GM21619 (cell line): Measurements from ENCODE around the gene DNAJB9.

Experiments
- ATAC-seq: cut with Tn5 transposase; IDR thresholded peaks from one replicate; pipeline ENCODE4 v1.9.1; 2021; ENCODE audit not compliant: unreplicated experiment

DNAJB9 gene

DNA sequence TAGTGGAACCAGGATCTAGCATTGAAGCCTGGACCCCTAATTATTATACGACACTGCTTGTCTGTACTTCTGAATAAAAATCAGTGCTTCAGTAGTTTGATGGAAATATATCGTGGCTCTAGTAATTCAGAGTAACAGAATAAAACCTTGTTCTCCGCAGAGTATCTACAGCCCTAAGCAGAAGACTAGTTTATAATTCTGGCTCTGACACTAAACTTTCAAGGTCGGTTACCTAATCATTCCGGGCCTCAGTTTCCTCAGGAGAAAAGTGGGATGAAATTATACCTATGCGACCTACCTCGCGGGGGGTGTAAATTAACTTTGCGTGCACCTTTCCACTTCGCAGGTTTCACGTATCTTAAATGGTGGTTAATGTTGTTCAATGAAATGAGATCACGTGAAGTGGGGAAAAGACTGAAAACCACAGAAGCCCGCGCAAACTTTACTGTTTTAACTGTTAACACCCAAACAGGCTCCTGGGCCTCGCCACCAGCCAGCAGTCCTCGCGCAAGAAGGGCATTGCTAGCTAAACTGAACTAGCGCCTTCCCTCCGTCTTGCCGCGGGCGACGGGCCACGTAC, 783 bp upstream of the DNAJB9 start:
- no peak for ATAC-seq

DNA sequence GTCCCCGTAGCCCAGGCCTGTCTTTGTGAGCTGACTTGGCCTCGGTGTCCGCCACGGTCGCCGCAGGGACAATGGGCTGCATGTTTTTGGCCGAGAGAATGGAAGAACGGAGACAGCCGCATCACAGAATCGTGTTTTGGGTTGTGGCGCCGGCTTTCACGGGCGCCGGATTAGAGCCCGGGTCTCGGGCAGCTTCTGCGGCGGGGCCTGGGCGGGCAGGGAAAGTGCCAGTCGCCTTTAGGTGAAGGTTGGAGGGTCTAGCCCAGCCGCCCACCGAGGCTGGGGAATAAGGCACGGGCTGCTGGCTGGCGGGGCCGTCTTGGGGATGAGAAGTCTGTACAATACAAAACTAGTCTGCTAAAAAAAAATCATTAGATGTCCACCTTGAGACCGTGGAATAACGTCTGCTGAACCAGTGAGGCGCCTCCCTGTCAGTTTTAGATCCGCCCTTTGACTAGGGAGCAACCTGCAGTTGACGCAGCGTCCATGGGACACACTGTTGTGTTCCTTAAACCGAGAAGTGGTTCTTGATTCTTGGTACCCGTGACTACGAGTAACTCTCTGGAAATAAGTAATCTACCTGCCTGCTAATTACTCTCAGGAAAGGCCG, 577 bp downstream of the DNAJB9 start:
- peak; percentile 16 for ATAC-seq

DNA sequence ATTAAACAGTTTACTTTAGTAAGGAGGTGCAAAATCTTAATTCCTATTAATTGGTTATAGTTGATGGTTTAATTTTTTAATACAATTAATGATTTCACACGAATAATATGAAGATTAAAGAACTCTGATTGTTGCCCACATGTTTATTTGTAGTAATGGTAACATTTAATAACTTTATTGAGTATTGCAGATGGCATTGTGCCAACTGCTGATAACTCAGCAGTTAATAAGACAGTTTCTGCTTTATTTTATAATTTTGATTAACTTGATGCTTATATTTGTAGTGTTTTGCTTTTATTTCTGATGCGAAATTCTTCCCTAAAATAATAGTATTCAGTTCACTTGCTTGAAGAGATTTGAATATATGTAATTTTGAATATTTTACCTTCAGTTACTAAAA, 2.8 kb downstream of the DNAJB9 start:
- no peak for ATAC-seq

DNA sequence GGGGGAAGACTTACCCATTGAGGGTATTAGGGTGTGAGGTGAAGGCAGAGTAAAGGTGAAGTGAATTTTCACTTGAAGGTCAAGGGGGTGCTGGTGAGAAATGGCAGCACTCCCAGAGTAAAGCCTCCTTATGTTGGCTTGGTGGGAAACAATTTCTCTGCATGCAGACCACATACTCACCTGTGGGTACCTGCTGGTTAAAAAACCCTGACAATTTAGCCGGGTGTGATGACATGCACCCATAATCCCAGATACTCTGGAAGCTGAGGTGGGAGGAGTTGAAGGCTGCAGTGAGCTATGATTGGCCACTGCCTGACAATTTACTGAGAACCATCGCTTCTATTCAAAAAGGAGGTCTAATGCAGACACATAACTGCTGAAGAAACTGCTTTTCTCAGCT, 5.5 kb downstream of the DNAJB9 start:
- no peak for ATAC-seq

DNA sequence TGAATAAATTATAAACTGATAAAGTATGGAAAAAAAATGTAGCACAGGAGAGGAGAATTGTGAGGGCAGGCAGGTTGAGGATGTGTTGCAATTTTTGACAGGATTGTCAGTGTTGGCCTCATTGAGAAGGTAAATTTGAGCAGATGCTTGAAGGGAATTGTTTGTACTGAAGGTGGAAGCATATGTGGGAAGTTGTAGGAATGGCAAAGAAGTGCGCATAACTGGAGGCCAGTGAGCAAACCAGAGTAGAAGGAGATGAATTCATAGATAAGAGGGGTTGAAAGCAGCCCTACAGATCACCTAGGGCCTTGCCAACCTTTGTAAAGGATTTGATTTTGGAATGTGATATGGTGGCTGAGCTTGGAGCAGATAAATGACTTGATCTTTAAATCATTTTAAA, 6.4 kb downstream of the DNAJB9 start:
- no peak for ATAC-seq

DNA sequence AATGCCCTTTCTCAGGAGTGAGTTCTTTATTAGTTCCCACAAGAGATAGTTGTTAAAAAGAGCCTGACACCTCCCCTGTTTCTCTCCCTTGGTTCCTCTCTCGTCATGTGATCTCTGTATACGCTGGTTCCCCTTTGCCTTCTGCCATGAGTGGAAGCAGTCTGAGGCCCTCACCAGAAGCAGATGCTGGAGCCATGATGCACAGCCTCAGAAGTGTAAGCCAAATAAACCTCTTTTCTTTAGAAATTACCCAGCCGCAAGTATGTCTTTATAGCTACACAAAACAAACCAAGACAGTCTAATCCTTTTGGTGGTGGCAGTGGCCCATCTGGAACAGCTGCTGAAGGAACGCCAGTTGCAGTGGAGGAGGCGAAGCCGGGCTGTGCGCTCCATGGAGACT, 9.3 kb downstream of the DNAJB9 start:
- no peak for ATAC-seq

DNA sequence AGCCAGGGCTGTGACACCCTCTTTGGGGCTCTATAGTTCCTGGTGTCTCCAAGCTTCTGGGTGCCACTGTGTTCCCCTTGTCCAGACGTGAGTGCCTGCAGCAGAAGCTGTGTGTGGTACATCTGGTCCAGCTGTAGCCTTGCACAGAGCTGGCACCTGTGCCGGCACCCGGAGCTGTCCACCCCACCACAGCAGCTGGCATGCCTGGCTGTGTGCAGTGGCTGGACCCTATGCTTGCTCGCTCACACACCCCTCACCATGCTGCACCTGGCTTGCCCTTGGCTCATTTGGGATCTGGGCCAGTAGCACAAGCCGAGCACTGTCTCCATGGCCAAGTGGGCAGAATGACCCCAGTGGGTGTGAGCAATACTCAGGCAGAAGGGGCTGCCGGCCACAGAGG, 10.6 kb downstream of the DNAJB9 start:
- ATAC-seq: no peak

DNA sequence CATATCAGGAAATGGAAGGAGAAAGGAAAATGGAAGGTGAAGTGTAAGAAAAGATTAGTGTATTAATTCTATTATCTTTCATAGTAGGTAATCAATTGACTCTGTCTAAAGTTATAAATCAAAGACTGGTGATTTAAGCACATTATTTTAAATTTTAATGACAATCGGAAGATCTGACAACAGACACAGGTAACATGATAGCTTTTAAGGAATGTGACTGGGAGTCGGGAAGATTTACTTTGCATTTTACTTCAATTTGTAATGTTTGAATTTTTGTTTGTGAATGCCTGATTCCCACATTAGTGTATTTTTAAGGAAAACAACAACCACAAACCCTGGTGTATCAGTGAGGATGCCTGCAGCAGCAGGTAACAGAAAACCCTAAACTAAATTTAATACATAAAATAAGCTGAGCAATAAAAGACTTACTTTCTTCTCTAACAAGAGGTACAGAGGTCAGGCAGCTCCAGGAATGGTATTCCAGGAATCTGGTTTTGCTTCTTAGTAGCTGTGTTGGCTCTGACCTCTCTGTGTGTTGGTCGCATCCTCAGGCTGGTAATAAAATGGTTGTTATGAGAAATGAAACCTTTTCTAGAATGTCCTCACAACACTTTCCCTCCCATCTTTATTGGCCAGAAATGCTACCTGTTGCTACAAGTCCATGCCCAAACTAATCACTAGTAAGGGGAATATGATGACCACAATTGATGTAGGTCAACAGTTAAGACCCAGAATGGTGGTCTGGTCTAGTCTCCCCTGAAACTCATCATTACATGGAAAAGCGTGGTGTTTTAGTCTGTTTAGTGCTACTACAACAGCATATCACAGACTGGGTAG, 12.2 kb downstream of the DNAJB9 start:
- no peak for ATAC-seq

DNA sequence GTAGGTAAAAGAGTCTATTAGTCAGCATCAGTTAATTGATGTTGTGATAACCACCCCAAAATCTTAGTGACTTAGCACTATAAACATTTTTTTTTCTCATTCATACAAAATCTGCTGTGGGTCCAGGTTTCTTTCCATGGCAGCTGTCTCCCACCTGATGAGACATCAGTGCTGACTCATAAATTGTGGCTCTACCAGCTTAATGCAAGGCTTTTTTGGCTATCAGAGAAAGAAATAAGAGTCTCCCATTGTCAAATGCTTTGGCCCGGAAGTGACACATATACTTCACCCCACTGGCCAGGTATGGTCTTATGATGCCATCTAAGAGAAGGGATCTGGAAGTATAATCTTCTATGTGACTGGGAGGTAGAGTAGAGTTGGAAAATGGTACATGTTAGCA, 14.5 kb downstream of the DNAJB9 start:
- no peak for ATAC-seq

DNA sequence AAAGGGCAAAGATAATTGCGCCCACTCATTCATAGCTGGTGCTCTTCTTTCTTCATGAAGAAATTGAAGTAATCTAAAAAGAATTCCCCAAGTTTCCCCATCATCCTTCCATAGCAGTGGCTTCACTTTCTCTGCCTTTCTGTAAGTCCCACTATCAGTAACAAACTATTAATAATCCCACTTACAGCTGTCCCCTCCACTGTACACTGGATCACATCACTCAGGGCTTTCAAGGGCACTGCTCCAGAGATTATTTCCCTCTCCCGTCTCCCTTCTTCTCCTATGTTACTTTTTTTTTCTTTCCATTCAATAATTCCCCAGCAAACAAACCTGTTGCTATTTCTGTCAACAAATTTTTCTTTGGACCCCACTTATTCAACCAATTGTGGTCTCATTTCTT, 16.2 kb downstream of the DNAJB9 start:
- ATAC-seq: no peak

DNA sequence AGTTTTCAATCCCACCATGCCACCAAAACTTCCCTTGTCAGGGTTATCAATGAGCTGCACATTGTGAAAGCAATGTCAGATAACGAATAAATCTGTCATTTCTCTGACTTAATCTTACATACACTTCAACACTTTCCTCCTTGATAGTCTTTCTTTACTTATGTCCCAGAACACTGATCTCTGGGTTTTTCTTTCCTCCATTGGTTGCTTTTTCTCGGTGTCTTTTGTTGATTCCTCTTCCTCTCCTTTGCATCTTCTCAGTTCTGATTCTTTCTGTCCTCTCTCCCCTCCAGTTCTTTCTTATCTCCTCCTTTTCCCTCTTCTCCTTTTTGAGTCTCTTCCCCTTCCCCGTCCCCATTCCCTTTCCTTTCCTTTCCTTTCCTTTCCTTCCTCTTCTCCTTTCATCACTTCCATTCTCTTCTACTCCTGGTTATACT, 16.6 kb downstream of the DNAJB9 start:
- no peak for ATAC-seq

DNA sequence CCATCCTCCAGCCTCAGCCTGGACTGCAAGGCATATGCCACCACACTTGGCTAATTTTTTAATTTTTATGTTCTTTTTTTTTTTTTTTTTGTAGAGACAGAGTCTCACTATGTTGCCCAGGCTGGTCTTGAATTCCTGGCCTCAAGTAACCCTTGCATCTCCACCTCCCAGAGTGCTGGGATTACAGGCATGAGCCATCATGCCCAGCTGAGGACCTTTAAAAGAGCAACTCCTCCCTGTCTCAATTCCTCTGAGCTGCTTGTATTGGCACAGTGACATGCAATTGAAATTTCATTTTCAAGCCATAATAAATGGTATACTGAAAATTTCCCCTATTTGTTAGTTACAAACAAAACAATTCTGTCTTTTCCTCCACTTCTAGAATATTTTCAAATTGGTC, 19.5 kb downstream of the DNAJB9 start:
- ATAC-seq: no peak

DNA sequence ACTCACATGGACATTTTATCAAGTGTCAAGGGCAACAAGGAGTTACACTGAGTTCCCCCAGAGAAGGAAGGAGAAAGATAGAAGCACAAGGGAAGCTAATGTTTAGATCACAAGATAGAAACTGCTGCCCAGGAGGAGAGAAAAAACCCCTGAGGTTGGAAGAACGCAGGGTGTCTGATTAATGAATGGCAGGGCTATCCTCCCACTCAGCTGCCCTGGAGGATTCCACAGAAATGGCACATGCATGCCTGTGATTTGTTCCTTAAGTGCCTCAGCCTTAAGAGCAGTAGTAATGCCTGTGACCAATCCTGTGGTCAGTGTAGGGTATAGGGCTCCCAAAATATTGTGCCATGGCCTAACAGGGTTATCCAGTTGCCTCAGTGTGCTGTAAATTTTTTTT, 20.2 kb downstream of the DNAJB9 start:
- ATAC-seq: no peak

DNA sequence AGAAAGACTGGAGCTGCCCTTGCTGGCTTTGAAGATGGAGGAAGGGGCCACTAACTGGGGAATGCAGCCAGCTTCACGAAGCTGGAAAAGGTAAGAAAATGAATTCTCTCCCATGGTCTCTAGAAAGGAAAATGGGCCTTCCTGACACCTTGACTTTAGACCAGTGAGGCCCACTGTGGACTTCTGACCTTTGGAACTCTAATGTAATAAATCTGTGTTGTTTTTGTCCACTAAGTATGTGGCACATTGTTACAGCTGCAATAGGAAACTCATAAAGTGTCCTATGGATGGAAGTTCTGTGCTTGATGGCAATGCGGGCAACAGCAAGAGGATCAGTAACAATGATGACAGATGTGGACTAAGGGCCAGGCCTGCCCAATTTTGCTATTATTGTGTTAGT, 20.9 kb downstream of the DNAJB9 start:
- no peak for ATAC-seq

DNA sequence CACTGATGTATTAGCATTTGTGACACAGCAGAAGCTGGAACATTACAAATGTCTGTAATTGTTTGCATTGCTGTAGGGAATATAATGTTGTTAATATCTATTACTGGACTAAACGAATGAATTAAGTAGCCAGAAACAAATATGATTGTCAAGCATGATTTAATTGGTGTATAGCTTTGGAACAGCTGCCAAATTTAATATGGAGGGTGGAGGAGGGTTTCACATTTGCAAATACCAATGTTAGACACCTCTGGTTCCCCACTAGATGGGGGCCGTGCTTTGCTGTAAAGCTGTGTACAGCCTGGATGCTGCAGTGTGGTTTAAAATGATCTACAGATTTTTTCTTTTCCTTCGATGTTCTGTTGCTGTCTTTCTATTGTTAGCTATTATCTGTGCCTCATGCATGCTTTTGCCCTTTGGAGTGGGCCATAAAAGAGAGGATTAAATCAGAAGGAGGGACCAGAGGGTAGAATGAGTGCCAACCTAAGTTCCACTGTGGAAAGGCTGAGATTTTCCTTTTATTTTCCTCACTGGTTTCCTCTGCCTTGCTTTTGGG, 23.1 kb downstream of the DNAJB9 start:
- no peak for ATAC-seq

DNA sequence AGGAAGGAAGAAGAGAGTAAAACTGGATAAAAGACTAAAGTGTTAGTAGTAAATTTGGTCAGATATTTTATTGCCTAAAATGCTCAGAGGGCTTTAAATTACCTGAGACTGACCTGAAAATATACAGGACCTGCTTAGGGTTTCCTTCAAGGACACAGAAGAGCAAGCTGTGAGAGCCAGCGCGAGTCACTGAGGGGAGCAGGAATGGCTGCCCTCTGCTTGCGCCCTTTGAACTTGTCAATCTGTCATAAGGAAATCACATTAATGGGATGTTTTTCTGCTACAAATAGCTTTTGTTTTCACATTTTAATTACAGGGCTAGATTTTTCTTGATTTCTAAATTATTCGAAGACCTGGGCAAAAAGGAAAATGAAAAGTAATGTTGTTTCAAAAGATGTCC, 26.9 kb downstream of the DNAJB9 start:
- no peak for ATAC-seq

DNA sequence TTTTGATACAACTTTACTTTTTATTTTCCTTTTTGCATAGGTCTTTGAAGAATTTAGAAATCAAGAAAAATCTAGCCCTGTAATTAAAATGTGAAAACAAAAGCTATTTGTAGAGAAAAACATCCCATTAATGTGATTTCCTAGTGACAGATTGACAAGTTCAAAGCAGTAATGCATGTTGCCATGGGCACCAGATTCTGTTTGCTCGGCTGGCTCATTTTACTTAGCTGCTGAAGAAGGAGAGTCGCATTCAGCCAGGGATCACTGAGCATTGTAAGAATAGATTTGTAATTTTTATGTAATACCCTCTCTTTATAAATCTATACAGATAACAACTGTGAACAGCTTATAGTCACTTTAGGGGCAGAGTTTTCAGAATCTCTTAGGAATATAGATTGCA, 28.5 kb downstream of the DNAJB9 start:
- no peak for ATAC-seq

DNA sequence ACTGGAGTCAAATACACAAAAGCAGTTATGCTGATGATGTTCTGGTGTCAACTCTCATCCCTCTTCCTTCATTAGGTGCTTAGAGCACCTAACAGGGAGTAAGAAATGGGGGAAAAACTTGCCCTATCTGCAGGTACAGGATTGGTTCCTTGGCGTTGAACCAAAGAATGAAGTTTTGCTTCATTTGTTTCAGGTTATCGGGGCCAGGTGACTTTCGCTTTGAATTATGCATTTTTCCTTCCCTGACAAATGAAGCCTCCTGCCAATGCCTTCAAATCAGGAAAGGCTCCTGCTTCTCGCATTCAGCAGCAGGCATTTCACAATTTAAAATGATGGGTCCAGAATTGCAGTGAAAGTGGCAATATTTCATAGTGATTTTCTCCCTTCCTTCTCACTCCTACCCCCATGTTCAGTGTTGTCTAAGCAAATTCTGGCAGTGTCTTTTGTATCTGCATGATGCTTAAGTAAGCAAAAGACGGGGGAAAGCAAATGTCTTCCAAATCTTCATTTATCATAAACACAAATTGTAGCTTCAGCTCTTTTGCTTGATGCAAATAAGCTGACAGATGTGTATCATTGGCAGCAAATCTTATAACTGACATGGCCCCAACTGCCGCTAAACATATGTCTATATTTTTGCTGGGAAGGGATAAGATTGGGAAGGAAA, 29.4 kb downstream of the DNAJB9 start:
- no peak for ATAC-seq

DNA sequence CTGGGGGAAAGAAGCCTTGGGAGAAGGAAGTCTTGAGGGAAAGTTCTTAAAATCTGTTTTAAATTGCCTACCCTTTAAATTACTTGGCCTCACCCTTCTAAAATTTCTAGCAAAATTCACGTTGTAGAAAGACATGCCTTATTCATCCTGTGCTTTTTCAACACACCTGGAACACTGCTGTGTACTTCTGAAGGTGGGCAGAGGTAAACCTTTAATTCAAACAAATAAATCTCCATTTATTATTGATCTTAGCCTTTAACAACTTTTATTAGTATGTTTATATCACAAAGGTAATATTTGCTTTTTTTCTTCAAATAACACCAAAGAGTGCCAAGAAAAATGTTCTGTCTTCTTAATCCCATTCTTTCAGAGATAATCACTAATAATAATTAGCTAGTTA, 30.7 kb downstream of the DNAJB9 start:
- ATAC-seq: no peak

DNA sequence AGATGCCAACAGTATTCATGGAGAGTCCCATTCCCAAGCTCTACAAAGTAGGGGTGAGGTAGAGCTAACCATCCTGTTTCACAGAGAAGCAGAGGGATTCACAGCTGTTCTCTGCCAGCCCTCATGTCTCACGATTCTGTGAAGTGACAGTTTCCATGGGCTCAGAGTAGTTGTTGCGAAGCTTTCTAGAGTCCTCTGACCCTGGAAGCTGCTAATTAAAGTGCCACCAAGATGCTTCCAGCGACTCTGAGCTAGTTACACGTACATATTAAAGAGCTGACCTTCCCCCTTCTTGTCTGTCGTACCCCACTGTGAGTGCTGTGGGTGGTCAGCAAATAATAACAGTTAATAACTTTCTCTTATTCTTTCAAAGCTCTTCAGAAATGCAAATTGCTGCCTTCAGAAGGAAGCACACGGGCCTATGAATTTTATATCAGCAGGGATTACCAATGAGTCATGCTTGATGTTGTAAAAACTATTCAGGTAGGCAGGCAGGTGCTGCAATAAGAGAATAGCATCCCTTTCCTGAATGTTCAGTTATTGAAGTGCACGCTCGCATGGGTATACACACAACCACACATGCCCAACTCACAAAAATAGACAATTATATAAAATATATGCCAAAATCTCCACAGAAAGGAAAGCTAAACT, 34.1 kb downstream of the DNAJB9 start:
- ATAC-seq: no peak
